COR-L47 (cell line): ENCODE data around the gene ANK3.
"Not testable (repeated sequence)": the region's sequence is repeated elsewhere in the genome, so short reads cannot be mapped to it uniquely, and the experiment has no call there.

Source experiments
- DNase-seq: peaks from one replicate; lab custom pipeline; 2025; lab: John Stamatoyannopoulos, UW

The ANK3 gene

DNA sequence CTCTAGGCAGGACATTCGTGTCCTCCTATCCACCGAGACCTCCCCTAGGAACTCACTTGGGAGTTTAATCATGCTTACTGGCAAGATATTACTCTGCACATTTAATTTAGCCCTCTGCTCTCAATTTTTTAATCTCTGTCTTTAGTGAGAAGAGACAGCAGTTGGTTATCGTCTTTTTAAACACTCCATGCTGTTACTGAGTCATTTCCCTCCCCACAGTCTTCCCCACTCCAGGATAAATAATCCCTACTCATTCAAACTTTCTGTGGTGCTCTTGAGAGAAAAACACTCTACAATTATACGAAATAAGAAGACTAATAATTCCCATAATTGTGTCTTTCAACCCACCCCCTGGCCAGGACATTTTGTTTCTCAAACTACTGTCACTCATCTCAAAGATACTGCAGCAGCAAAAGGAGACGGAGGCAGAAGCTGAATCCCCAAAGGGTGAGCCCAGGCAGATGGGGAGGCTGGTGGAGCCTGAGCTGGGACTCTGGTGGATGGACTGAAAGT is 84.2 kb downstream of the ANK3 start:
- DNase-seq: no peak

DNA sequence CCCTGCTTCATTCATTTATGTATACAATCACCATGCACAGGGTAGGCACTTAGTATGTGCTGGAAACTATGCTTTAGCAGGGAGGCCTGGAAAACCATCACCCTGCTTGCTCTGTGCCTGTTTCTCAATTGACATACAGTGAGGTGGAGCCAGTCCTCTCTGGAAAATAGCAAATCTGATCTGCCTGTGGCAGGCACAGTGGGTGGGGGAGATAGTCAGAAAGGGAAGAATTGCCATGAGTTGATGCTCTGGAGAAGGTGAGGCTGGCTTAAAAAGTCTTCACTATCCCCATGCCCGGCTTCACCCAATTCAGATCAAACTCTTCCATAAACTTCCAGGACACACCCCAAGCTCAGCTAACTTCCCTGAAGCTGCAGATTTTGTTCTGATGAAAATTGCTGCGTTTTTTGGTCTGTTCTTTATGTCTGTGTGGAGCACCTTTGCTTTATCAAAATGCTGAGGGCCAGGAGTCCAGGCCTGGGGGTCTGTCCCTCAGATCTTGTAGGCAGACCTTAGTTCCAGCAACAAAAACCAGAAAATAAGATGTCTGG is 84.8 kb downstream of the ANK3 start:
- no peak for DNase-seq

GRCh38 chr10:60303778-60304177 is 85.9 kb downstream of the ANK3 start:
- no peak for DNase-seq

GRCh38 chr10:60299961-60300883 is 89.5 kb downstream of the ANK3 start:
- DNase-seq: no peak

DNA sequence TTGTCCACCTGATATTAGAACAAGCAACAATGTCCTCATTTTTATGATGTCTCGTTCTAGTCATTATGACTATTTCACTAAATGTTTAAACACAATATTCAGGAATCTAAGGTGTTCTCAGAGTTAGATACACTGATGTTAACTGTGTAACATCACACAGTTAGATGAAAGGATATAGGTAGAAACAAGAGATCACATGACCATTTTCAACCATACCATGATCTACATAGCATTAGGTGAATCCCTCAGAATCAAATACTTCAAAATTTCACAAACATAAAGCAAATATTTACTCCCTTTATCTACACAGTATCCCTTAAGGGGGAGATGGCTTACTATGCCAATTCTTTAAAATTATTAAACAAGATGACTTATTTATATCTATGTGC is 90.3 kb downstream of the ANK3 start:
- DNase-seq: no peak

DNA sequence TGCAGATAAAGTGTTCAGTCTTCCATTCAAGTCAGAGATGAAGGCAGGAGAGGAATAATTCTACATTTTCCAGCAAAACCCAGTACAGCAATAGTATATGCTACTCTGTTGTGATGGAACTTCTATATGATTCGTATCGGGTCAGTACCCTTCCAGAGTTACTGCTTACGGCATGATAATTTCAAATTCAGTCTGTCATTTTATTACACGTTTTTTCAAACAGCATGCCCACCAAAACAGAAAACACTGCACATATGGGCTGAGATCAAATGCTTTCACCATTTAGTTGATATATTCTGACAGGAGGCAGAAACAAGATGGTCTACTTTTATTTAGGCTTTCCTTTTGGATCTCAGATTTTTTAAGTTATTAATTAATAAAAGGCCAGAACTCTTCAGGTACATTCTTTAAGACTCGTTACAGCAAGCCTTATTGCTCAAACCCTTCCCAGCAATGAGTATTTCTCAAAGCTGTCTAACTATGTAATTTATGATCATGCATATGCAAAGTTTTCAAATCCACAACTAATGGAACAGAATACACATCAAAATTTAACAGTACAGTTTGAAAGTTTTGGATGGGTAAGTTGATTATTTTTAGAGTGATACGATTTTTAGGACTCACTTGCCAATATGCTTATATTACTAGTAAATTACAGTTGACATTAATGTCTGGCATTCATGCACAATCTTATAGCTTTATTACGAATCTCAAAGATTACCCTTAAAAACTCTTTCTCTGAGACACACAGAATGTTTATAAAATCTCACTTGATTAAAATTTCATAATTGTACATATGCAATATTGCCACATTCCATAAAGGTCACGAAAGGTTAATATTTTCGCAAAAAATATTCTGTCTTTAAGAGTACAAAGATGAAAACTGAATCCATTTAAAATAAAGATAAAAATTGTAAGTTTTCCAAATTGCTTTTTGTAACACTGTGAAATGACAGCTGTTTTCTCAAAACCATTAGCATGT is 91.0 kb downstream of the ANK3 start:
- no peak for DNase-seq

- no peak for DNase-seq
Measured at GRCh38 chr10:60296073-60296472, 93.6 kb downstream of the ANK3 start.

DNA sequence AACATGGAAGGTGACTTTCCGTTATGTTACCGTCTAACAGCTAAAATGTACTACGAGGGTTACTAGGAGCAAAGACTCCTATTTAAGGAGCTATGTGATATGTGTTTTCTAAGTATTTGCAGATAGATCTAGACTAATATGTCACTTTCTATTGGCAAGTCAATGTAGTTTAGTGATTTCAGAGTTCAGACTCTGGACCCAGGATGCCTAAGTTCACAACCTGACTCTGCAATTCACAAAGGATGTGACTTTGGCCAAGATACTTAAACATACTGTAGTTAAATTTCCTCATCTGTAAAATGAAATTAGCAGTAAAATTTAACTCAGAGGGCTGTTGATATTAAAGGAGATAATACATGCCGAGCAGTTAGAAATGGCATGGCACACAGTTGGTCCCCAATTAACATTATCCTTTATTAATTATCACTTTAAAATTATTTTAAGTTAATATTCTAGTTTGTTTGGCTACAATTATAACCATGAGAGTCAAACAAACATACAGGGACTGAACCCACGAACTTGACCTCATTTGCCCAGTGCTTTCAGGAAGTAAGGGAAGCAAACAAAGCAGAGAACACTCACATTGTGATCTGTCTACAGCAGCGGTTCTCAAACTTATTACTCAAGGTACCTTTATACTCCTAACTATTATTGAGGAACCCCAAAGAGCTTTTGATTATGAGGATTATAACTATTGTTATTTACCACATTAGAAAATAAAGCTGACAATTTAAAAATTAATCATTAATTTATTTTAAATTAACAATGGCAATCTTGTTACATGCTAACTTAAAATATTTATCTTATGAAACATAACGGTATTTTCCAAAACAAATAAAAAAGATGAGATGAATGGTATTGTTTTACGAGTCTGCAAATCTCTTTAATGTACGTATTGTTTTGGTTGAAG is 94.4 kb downstream of the ANK3 start:
- no peak for DNase-seq

DNA sequence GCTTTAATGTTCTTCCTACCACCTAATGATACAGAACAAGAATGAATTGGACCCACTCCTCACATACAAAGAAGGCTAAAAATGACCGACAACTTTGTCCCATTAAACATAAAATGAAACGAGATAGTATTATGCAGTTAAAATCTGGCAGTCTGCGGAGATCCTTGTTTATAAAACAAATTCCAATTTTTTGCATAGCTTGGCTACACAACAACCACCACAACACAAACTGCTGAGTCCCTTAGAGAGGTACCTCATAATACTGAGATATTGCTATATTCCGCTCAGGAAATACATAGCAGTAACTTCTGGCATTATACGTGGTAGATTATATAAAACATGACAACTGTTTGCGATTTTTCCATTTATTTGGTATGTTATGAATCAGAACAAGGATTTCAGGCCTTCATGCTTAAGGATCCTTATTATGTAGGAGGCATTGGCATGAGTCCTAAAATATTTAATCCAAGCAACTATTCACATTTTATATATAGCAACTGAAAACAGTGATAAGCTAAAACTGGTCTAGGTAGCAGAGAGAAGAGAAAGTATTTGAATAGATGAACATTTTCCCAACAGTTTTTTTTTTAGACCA is 96.0 kb downstream of the ANK3 start:
- DNase-seq: no peak

- no peak for DNase-seq
Measured at GRCh38 chr10:60292998-60293397, 96.7 kb downstream of the ANK3 start.

DNA sequence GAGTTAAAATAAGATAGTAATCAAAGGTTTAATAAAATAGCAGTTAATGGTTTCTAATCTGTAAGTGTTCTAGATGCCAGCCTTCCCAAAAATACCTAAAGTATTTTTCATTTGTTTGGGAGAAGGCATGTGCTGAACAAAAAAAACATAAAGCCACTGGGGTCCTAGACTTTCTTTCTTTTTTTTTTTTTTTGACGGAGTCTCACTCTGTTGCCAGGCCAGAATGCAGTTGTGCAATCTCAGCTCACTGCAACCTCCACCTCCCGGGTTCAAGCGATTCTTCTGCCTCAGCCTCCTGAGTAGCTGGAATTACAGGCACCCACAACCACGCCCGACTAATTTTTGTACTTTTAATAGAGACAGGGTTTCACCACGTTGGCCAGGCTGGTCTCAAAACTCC is 97.1 kb downstream of the ANK3 start:
- DNase-seq: not testable (repeated sequence)

GRCh38 chr10:60291344-60291930 is 98.2 kb downstream of the ANK3 start:
- DNase-seq: no peak

DNA sequence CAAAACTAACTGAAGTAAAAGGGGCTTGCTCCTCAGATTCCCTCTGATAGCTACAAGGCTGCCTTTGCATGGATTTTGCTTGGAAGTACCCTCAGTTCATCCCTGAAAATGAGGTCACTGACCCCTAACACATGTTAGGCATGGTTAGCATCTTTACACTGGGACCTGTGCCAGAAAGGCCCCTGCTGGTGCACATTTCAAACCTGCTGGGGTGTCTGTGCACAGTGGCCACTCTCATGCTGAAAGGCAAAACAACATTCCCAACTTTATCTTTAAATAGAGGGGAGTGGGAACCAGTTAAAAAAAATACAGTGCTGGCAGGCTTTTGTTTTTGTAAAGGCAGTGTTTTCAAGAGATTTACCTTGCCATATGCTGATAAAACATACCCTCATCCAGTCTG is 99.1 kb downstream of the ANK3 start:
- peak; percentile 12 for DNase-seq

GRCh38 chr10:60289800-60290199 is 99.9 kb downstream of the ANK3 start:
- no peak for DNase-seq

- DNase-seq: no peak
Measured at GRCh38 chr10:60288256-60288655, 101.4 kb downstream of the ANK3 start.

- DNase-seq: no peak
Measured at GRCh38 chr10:60286559-60286958, 103.1 kb downstream of the ANK3 start.

GRCh38 chr10:60283397-60283796 is 106.3 kb downstream of the ANK3 start:
- no peak for DNase-seq

DNA sequence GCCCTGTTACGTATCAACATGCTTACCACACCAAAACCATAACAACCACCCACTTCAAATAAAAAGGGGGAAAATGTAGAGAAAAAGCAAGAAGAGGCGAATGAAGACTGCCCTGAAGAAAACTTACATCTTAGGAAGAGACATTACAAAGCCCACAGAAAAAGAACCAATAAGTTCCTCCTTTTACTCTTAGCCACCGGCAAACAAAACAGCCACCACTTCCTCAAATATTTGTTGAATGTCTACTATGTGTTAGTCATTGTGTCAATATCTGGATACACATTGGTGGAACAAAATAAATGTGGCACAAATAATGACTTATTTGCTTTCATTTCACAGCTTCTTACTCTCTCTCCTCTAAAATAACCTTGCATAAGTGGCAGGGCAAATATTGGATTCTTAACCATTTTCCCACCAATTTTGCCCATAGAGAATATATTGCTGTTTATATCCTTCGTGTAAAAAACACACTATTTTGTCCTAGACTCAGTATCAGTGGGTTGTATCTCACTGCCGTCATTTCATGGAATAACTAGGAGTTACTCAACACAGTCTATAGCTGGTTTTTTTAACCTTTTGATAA is 106.8 kb downstream of the ANK3 start:
- no peak for DNase-seq

DNA sequence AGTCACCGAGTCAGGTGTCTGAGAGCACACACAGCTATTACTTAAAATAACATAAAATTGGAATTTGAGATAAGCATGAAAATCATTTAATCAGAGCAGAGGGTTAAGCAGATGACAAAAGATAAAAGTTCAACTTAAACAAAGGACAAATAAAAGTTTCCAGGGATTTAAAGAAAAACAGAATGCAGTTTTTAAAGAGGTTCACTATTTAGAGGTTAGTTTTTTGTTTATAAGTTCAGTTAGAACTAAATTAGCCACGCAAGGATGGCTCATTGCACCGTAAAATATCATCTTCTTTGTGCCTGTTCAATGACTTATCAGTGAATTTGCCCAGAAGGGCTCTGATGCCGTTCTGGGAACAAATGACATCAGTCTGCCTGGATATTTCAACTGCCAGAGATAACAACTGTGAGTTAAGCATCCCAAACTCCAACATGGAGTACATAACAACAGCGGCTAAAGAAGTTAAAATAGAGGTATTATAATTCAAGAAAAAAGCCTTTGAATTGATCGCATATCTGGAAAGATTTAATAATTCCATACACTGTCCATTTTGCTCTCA is 107.8 kb downstream of the ANK3 start:
- DNase-seq: no peak

GRCh38 chr10:60281331-60281730 is 108.3 kb downstream of the ANK3 start:
- DNase-seq: no peak
